ENCODE results near the gene TMEM127.

DNA sequence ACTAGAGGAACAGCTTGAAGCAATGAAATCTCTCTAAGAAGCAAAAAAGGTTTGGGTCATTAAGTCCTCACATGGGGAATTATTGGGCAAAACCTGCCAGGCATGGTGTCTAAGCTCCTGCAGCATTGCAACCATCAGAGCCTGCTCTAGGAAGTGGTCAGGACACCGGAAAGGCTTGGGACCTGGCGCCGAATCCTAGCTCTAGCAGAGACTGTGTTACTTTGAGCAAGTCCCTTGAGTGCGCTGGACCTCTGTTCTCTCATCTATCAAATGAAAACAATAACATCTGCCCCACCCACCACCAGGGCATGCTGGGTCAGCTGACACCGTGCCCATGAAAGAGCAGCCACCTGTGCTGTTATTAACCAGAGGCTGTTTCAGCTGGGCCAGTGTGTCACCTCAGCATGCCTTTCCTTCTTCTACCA, 6.3 kb downstream of the TMEM127 start:
- TF ChIP-seq, protein P1, sequence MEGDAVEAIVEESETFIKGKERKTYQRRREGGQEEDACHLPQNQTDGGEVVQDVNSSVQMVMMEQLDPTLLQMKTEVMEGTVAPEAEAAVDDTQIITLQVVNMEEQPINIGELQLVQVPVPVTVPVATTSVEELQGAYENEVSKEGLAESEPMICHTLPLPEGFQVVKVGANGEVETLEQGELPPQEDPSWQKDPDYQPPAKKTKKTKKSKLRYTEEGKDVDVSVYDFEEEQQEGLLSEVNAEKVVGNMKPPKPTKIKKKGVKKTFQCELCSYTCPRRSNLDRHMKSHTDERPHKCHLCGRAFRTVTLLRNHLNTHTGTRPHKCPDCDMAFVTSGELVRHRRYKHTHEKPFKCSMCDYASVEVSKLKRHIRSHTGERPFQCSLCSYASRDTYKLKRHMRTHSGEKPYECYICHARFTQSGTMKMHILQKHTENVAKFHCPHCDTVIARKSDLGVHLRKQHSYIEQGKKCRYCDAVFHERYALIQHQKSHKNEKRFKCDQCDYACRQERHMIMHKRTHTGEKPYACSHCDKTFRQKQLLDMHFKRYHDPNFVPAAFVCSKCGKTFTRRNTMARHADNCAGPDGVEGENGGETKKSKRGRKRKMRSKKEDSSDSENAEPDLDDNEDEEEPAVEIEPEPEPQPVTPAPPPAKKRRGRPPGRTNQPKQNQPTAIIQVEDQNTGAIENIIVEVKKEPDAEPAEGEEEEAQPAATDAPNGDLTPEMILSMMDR (IDR thresholded peaks at IDR 0.05; ENCODE audit: poor library complexity), result no peak
- no peak for TF ChIP-seq EZH2phosphoT487 (IDR thresholded peaks at IDR 0.05; ENCODE audit: low read depth, severe bottlenecking, unreplicated experiment)

Data from hepatocyte (in vitro differentiated cells).